GM19035 (cell line): ENCODE measurements around the gene CCR4.
A peak's percentile ranks its signal among the peaks of the same experiment; 100 is the strongest.
"Not testable (repeated sequence)": the region's sequence is repeated elsewhere in the genome, so short reads cannot be mapped to it uniquely, and the experiment has no call there.

Experiments
- ATAC-seq: cut with Tn5 transposase; IDR thresholded peaks from one replicate; pipeline ENCODE4 v1.9.1; 2021; ENCODE audit not compliant: unreplicated experiment

The CCR4 gene

DNA sequence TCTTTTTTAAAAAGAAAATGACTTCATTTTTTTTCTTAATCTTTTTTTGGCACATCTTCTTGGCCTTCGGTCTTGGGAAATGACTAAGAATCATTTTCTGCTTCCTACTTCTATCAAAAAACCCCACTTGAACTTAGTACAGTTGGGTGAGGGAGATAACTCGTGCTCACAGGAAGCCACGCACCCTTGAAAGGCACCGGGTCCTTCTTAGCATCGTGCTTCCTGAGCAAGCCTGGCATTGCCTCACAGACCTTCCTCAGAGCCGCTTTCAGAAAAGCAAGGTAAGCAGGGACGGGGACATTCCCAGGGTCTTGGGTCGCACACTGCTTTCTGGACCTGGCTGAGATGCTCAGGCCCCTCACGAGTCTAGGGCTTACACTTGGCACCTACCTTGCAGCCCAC is at the start of gene CCR4:
TSS of gene CCR4 (plus strand) at position 235 of the 402 bp plus-strand sequence. CDS start 1,779 bp downstream, outside the sequence.
- no peak for ATAC-seq

- ATAC-seq: peak; percentile 85
These were observed 48.5 kb upstream of the CCR4 start for GRCh38 chr3:32902887-32903371.

DNA sequence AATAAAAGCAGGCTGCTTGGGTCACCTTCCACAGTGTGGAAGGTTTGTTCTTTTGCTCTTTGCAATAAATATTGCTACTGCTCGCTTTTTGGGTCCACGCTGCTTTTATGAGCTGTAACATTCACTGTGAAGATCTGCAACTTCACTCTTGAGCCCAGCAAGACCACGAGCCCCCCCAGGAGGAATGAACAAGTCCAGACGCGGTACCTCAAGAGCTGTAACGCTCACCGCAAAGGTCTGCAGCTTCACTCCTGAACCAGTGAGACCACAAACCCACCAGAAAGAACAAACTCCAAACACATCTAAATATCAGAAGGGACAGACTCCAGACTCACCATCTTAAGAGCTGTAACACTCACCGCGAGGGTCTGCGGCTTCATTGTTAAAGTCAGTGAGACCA is 47.5 kb upstream of the CCR4 start:
- ATAC-seq: no peak

DNA sequence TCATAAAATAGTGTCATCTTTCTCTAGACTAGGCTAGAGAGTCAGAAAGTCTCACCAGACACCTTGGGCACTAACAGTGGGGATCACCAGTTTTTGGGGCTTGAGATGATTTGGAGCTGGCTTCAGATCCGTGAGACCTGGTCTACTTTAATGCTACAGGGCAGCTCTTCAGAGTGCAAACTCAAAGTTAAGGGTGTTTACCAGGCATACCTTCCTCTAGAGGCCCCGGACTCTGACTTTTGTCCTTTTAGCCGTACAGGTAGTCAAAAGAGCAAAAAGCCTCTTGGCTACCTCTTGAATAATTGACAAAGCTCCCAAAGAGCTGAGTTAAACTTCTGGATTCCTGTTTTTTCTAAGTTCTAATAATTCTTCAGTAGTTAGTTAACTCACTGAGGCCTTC is 41.4 kb upstream of the CCR4 start:
- no peak for ATAC-seq

DNA sequence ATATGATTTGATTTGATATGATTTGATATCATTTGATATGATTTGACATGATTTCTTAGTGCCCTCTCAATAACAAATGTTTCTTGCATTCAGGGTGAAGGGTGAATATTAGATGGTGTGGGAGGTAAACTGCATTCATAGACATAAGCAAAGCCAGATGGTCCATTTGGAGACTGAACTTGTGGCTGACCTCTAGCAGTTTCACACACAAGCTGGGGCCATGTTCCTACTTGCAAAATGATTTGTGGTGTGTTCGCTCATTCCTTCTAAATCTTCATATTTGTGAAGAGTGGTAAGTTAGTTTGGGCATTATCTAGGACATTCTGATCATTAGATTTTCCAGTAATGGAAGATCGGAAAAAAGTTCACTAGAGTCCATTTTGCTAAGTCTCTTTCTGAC is 40.5 kb upstream of the CCR4 start:
- ATAC-seq: no peak

- ATAC-seq: no peak
These were observed 39.4 kb upstream of the CCR4 start for GRCh38 chr3:32912046-32912445.

- no peak for ATAC-seq
These were observed 37.5 kb upstream of the CCR4 start for GRCh38 chr3:32913790-32914446.

- ATAC-seq: no peak
These were observed 31.5 kb upstream of the CCR4 start for GRCh38 chr3:32919920-32920319.

DNA sequence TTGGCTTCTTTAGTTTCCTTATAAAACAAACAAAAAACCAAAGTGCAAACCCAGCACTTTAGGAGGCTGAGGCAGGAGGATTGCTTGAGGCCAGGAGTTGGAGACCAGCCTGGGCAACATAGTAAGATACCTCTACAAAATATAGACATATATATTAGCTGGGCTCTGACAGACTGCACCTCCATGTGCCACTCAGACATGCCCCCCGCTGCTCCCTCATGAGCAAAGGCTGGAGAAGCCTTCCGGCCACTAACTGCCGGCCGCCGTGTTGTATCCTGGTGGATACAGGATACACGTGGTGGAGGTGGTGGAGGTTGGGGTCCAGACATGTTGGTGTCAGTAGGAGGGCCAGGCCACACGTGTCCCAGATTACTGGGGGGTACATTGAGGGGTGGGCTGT is 29.4 kb upstream of the CCR4 start:
- ATAC-seq: no peak

DNA sequence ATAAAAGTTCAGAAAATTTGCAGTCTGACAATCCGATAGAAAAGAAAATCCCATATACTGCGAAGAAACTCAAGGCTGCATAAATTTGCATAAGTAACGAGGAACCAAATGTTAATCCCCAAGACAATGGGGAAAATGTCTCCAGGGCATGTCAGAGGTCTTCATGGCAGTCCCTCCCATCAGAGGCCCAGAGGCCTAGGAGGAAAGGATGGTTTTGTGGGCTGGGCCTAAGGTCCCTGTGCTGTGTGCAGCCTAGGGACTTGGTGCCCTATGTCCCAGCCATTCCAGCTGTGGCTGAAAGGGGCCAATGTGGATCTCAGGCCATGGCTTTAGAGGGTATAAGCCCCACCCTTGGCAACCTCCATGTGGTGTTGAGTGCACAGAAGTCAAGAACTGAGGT is 21.3 kb upstream of the CCR4 start:
- ATAC-seq: no peak

DNA sequence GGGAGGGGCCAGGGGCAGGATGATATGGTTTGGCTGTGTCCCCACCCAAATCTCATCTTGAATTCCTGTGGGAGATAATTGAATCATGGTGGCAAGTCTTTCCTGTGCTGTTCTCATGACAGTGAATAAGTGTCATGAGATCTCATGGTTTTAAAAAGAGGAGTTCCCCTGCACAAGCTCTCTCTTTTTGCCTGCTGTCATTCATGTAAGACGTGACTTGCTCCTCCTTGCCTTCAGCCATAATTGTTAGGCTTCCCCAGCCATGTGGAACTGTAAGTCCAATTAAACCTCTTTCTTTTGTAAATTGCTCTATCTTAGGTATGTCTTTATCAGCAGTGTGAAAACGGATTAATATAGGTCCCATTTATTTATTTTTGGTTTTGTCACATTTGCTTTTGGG is 20.2 kb upstream of the CCR4 start:
- ATAC-seq: not testable (repeated sequence)

- ATAC-seq: no peak
These were observed 17.2 kb upstream of the CCR4 start for GRCh38 chr3:32934150-32934742.

DNA sequence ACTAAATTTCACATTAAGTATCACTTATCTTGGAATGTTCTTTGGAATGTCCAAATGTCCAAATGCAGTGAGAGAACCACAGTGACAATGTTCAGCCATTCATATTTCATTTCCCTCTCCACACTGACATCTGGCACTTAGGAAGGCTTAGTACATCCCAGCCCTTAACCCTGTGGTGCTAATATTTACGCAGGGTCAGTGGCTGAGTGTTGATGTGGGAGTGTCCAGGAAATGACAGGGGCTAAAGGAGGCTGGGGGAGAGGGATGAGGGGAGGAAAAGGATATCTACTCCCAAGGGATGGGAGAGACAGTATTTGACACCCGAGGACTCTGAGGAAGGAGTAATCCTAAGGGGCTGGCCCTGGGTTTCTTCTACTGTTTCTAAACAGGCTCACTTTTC is 14.1 kb upstream of the CCR4 start:
- ATAC-seq: no peak

GRCh38 chr3:32939531-32940284 is 11.7 kb upstream of the CCR4 start:
- ATAC-seq: not testable (repeated sequence)

GRCh38 chr3:32940726-32941125 is 10.7 kb upstream of the CCR4 start:
- ATAC-seq: no peak

GRCh38 chr3:32945136-32945535 is 6.3 kb upstream of the CCR4 start:
- no peak for ATAC-seq

GRCh38 chr3:32945598-32945997 is 5.8 kb upstream of the CCR4 start:
- ATAC-seq: not testable (repeated sequence)

DNA sequence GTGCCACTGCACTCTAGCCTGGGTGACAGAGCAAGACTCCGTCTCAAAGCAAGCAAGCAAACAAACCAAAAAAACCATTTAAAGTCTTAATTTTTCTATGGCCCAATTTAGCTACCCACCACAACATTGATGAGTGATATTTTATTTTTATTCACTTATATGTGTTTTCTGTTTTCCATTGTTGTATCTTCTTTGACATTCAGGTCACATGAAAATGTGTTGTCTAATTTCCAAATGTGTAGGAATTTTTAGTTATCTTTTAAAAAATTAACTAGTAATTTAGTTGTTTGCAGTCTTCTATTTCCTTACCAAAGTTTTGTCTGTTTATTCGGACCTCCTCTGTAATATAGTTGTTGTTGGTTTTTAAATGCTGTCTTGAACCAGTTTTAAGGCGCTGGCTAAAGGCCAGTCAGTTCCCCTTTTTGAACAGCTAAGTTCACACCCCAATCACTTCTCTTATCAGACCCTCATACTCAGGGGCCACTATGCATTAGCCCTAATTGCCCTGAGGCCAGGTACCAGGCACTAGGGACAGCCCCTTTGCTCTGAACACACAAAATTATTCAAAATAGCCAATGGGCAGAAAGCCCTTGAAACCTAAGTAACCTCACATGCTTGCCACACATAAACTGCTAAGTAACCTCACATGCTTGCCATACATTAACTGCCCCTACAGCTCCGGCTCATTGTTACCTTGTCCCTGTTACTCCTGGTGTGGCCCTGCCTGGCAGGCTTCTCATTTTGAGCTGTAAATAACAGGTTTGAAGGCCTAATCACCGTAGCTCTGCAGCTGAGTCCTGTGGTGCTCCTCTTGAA is 4.3 kb upstream of the CCR4 start:
- ATAC-seq: peak; percentile 26

- peak; percentile 92 for ATAC-seq
These were observed 3.6 kb upstream of the CCR4 start for GRCh38 chr3:32947789-32948238.

- ATAC-seq: no peak
These were observed 2.6 kb upstream of the CCR4 start for GRCh38 chr3:32948625-32949445.
